Panc1 (cell line): ENCODE data around the gene GIMAP6. TPM values are rescaled to one million over a fixed set of nuclear protein-coding genes. Genes with fewer than 3 reads are reported as not detected.

Source experiments
- ATAC-seq: fragments of 200-7000 bp; cut with Tn5 transposase; 2 replicates; pipeline ENCODE4 v1.9.1; 2020; ENCODE audit warnings: mild to moderate bottlenecking, moderate library complexity
- BruUV-seq: library from RNA; stranded (reverse); fragments of 400-500 nt; replicated peaks from 2 replicates; lab custom pipeline; 2021; lab: Mats Ljungman, UMichigan
- CTCF ChIA-PET: fragments of 300-600 bp; sonication (Branson Sonifier 250); formaldehyde crosslinking; loops from one replicate; lab custom pipeline; 2022; ENCODE audit warnings: antibody characterized with exemption; lab: Charles Lee
- POLR2A ChIA-PET: fragments of 300-600 bp; sonication (Branson Sonifier 250); formaldehyde crosslinking; loops from one replicate; lab custom pipeline; 2022; ENCODE audit warnings: antibody characterized with exemption; lab: Charles Lee
- DNase-seq: peaks from one replicate; pipeline ENCODE4 v3.0.0-alpha.2; 2010; ENCODE audit warnings: low read depth, low spot score
- H3K27ac ChIP-seq: 2 replicates; pipeline ENCODE4 v1.5.1; 2011; ENCODE audit warnings: mild to moderate bottlenecking, low read length, inconsistent platforms
- H3K27me3 ChIP-seq: fragments of 200-500 bp; sonication (Bioruptor generic); 2 replicates; pipeline ENCODE4 v1.6.0; 2014; ENCODE audit warnings: low read length, inconsistent platforms; ENCODE audit not compliant: control insufficient read depth, insufficient read depth
- H3K36me3 ChIP-seq: fragments of 200-500 bp; sonication (Bioruptor generic); 2 replicates; pipeline ENCODE4 v1.5.1; 2014; ENCODE audit warnings: inconsistent platforms, mild to moderate bottlenecking, low read length, moderate library complexity; ENCODE audit not compliant: control insufficient read depth, insufficient read depth
- H3K4me1 ChIP-seq: 2 replicates; pipeline ENCODE4 v1.5.1; 2011; ENCODE audit warnings: inconsistent platforms, mild to moderate bottlenecking, low read length, moderate library complexity; ENCODE audit not compliant: control insufficient read depth, insufficient read depth
- H3K4me3 ChIP-seq, 2 experiments: 2 replicates each; pipeline ENCODE4 v1.5.1; 2011 to 2012; ENCODE audit warnings: low read depth in 2 of 2, low read length in 2 of 2, mild to moderate bottlenecking in 2 of 2, inconsistent platforms in 1 of 2, moderate library complexity in 1 of 2
- H3K9me3 ChIP-seq: fragments of 200-500 bp; sonication (Bioruptor generic); 2 replicates; pipeline ENCODE4 v1.5.1; 2014; ENCODE audit warnings: low read depth, mild to moderate bottlenecking, inconsistent platforms, low read length, moderate library complexity; ENCODE audit not compliant: control insufficient read depth, insufficient read depth
- CTCF ChIP-seq: fragments of 450-650 bp; IDR thresholded peaks from 2 replicates; pipeline ENCODE4 v1.5.1; 2017; ENCODE audit warnings: mild to moderate bottlenecking
- POLR2AphosphoS5 ChIP-seq: IDR thresholded peaks from 2 replicates; pipeline ENCODE4 v1.6.1; 2012; ENCODE audit warnings: mild to moderate bottlenecking, low read depth, low read length, moderate library complexity
- REST ChIP-seq, 2 experiments: IDR thresholded peaks; 2 replicates each; pipeline ENCODE4 v1.6.1; 2011 to 2012; ENCODE audit warnings: low read depth in 2 of 2, control low read depth in 1 of 2, low read length in 1 of 2, mild to moderate bottlenecking in 1 of 2, moderate library complexity in 1 of 2; ENCODE audit not compliant: insufficient read depth in 1 of 2
- SIN3A ChIP-seq: IDR thresholded peaks from 2 replicates; pipeline ENCODE4 v1.6.1; 2012; ENCODE audit warnings: low read depth, mild to moderate bottlenecking, low read length, moderate library complexity, borderline replicate concordance; ENCODE audit not compliant: insufficient read depth
- TCF7L2 ChIP-seq: IDR thresholded peaks from 2 replicates; pipeline ENCODE4 v1.6.1; 2011; ENCODE audit warnings: mild to moderate bottlenecking, low read depth, low read length, inconsistent platforms
- in situ Hi-C: cut with HindIII; loops from 2 replicates; pipeline ENCODE4 v1.10.0; 2016; ENCODE audit warnings: low sequenced_read_pairs, low pct_unique_long_range_greater_than_20kb
- intact Hi-C: fragments of 100-400 bp; cut with micrococcal nuclease; formaldehyde crosslinking; loops from one replicate; pipeline ENCODE4 v1.10.0; 2022; ENCODE audit not compliant: unreplicated experiment
- total RNA-seq: library from RNA; stranded (reverse); gene quantifications from one replicate; pipeline ENCODE4 v1.2.1, GENCODE V29; 2021; ENCODE audit not compliant: unreplicated experiment

The GIMAP6 gene
- total RNA-seq, 1 experiment from 2014 or later, result 0.23 TPM

- Histone ChIP-seq H3K9me3 (no peaks in the 10 kb centered on the region), H3K27me3 (no peaks in the 10 kb centered on the region), H3K36me3 (no peaks in the 10 kb centered on the region), H3K27ac (no peak overlapping the region), H3K4me1 (no peaks in the 10 kb centered on the region), H3K4me3 (no peak overlapping the region)
- ChIA-PET CTCF (no interaction called here), POLR2A (no interaction called here)
- intact Hi-C loops, result no loop called here
- ATAC-seq (no peak), DNase-seq (no peak)
- BruUV-seq, result no TSS peak
- in situ Hi-C loops, result no loop called here
- TF ChIP-seq CTCF, result no peak
- TF ChIP-seq REST (IDR thresholded peaks at IDR 0.05; ENCODE audit: insufficient read depth in 1 of 2, low read depth in 2 of 2, low read length in 1 of 2), result no peak
- no peak for TF ChIP-seq TCF7L2
Observed at GRCh38 chr7:150656047-150656446, 23.9 kb upstream of the GIMAP6 start.

GRCh38 chr7:150654692-150655091, 22.5 kb upstream of the GIMAP6 start:
- POLR2A ChIA-PET, result no interaction called here
- Histone ChIP-seq H3K4me1 (no peaks in the 10 kb centered on the region), H3K9me3 (no peaks in the 10 kb centered on the region), H3K4me3 (no peak overlapping the region), H3K36me3 (no peaks in the 10 kb centered on the region), H3K27me3 (no peaks in the 10 kb centered on the region), H3K27ac (no peak overlapping the region)
- no peak for ATAC-seq
- no TSS peak for BruUV-seq
- CTCF ChIA-PET, result interaction anchor here (0.6 kb wide), 1 partner anchor 557 kb away, joined by 3 read pairs; no protein-coding TSS in a partner anchor
- in situ Hi-C loops (no loop called here), intact Hi-C loops (no loop called here)
- TF ChIP-seq POLR2AphosphoS5, result no peak
- no peak for TF ChIP-seq SIN3A
- no peak for TF ChIP-seq REST (IDR thresholded peaks at IDR 0.05; ENCODE audit: insufficient read depth in 1 of 2, low read depth in 2 of 2, low read length in 1 of 2)
- TF ChIP-seq CTCF, result no peak
- TF ChIP-seq TCF7L2, result no peak
- DNase-seq, result no peak
